HL-60 (cell line): Measurements from ENCODE around the gene ZNF408.
"Not testable (repeated sequence)": the region's sequence is repeated elsewhere in the genome, so short reads cannot be mapped to it uniquely, and the experiment has no call there.

Experiments
- DNase-seq, 2 experiments: peaks; one replicate each; pipeline ENCODE4 v3.0.0-alpha.2; 2010 to 2020; ENCODE audit warnings: low read depth in 1 of 2, low spot score in 1 of 2
- H3K27ac ChIP-seq: fragments of 250-450 bp; sonication (Bioruptor Pico); replicated peaks from 2 replicates; pipeline ENCODE4 v1.5.1; 2020; ENCODE audit warnings: mild to moderate bottlenecking, moderate library complexity
- H3K27me3 ChIP-seq: fragments of 250-450 bp; sonication (Bioruptor Pico); 2 replicates; pipeline ENCODE4 v1.5.1; 2021; ENCODE audit warnings: mild to moderate bottlenecking, moderate library complexity; ENCODE audit not compliant: insufficient read depth, poor library complexity, severe bottlenecking
- H3K4me3 ChIP-seq: replicated peaks from 2 replicates; pipeline ENCODE4 v1.5.1; 2011; ENCODE audit warnings: mild to moderate bottlenecking, control low read depth, low read length; ENCODE audit not compliant: insufficient read depth
- GABPA ChIP-seq: IDR thresholded peaks from 2 replicates; pipeline ENCODE4 v1.6.1; 2012; ENCODE audit warnings: low read depth
- POLR2AphosphoS5 ChIP-seq: IDR thresholded peaks from 2 replicates; pipeline ENCODE4 v1.6.1; 2012; ENCODE audit warnings: low read depth
- SPI1 ChIP-seq: IDR thresholded peaks from 2 replicates; pipeline ENCODE4 v1.6.1; 2012; ENCODE audit warnings: low read depth, mild to moderate bottlenecking, borderline replicate concordance
- TF ChIP-seq, protein P1 (sequence below): IDR thresholded peaks from 2 replicates; pipeline ENCODE4 v1.6.1; 2012; ENCODE audit warnings: low read depth; ENCODE audit not compliant: insufficient replicate concordance
- TF ChIP-seq, protein P2 (sequence below): IDR thresholded peaks from one replicate; pipeline ENCODE4 v1.5.1; 2011; ENCODE audit warnings: low read length, control low read depth, inconsistent platforms; ENCODE audit not compliant: insufficient read depth

Gene ZNF408

DNA sequence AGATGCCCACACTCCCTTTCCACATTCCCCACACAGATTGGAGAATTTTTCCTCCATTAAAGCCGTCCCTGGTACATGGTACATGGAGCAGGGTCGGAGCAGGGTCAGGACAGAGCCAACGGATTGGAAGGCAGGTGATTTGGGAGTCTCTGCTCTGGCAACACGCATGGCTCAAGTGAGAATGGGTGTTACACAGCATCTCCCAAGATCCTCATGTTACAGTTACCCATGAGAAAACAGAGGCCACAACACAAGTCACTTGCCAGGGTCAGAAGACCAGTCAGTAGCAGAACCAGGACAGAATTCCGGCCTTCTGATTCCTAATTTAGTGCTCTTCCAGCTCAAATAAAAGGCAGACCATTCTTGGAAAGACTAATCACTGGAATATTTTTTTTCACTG lies 10.5 kb downstream of the ZNF408 start:
- TF ChIP-seq, protein P1, sequence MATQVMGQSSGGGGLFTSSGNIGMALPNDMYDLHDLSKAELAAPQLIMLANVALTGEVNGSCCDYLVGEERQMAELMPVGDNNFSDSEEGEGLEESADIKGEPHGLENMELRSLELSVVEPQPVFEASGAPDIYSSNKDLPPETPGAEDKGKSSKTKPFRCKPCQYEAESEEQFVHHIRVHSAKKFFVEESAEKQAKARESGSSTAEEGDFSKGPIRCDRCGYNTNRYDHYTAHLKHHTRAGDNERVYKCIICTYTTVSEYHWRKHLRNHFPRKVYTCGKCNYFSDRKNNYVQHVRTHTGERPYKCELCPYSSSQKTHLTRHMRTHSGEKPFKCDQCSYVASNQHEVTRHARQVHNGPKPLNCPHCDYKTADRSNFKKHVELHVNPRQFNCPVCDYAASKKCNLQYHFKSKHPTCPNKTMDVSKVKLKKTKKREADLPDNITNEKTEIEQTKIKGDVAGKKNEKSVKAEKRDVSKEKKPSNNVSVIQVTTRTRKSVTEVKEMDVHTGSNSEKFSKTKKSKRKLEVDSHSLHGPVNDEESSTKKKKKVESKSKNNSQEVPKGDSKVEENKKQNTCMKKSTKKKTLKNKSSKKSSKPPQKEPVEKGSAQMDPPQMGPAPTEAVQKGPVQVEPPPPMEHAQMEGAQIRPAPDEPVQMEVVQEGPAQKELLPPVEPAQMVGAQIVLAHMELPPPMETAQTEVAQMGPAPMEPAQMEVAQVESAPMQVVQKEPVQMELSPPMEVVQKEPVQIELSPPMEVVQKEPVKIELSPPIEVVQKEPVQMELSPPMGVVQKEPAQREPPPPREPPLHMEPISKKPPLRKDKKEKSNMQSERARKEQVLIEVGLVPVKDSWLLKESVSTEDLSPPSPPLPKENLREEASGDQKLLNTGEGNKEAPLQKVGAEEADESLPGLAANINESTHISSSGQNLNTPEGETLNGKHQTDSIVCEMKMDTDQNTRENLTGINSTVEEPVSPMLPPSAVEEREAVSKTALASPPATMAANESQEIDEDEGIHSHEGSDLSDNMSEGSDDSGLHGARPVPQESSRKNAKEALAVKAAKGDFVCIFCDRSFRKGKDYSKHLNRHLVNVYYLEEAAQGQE = no peak
- TF ChIP-seq SPI1 = no peak
- TF ChIP-seq, protein P2, sequence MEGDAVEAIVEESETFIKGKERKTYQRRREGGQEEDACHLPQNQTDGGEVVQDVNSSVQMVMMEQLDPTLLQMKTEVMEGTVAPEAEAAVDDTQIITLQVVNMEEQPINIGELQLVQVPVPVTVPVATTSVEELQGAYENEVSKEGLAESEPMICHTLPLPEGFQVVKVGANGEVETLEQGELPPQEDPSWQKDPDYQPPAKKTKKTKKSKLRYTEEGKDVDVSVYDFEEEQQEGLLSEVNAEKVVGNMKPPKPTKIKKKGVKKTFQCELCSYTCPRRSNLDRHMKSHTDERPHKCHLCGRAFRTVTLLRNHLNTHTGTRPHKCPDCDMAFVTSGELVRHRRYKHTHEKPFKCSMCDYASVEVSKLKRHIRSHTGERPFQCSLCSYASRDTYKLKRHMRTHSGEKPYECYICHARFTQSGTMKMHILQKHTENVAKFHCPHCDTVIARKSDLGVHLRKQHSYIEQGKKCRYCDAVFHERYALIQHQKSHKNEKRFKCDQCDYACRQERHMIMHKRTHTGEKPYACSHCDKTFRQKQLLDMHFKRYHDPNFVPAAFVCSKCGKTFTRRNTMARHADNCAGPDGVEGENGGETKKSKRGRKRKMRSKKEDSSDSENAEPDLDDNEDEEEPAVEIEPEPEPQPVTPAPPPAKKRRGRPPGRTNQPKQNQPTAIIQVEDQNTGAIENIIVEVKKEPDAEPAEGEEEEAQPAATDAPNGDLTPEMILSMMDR = no peak
- no peak for TF ChIP-seq GABPA
- TF ChIP-seq POLR2AphosphoS5 = no peak
- no peak overlapping the region for H3K4me3 ChIP-seq
- DNase-seq = no peak
- H3K27me3 ChIP-seq = no peaks in the 10 kb centered on the region
- no peak overlapping the region for H3K27ac ChIP-seq

DNA sequence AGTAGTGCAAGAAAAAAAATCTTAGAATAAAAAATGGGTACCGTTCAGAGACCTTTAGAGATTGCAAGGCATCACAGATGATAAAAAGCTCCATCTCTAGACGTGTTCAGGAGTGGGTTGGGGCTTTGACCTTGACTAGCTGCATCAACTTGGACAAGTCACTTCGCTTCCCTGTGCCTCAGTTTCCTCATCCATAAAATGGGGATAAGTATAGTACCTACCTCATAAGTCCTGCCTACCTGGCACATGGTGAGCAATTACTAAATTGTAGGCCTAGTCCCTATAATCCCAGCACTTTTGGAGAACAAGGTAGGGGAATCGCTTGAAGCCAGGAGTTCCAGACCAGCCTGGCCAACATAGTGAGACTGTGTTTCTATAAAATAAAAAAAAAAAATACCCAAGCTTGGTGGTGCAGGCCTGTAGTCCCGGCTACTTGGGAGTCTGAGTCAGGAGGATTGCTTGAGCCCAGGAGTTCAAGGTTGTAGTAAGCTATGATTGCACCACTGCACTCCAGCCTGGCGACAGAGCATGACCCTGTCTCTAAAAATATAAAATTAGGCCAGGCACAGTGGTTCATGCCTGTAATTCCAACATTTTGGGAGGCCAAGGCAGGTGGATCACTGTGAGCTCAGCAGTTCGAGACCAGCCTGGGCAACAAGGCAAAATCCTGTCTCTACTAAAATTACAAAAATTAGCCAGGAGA lies 12.2 kb downstream of the ZNF408 start:
- no peak overlapping the region for H3K27ac ChIP-seq
- H3K4me3 ChIP-seq = no peak overlapping the region
- no peaks in the 10 kb centered on the region for H3K27me3 ChIP-seq
- DNase-seq = no peak
- TF ChIP-seq, protein P1 = no peak
- TF ChIP-seq, protein P2 = no peak
- TF ChIP-seq SPI1 (no peak), POLR2AphosphoS5 (no peak), GABPA (no peak)

DNA sequence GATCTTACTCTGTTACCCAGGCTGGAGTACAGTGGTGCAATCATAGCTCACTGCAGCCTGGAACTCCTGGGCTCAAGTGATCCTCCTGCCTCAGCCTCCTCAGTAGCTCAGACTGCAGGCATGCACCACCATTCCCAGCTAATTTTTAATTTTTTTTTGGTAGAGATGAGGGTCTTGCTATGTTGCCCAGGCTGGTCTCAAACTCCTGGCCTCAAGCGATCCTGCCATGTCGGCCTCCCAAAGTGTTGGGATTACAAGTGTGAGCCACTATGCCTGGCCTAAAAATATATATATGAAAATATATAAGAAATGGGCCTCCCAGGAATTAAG lies 17.0 kb downstream of the ZNF408 start:
- H3K27me3 ChIP-seq, DNase-seq, H3K27ac ChIP-seq, H3K4me3 ChIP-seq: not testable (repeated sequence)

DNA sequence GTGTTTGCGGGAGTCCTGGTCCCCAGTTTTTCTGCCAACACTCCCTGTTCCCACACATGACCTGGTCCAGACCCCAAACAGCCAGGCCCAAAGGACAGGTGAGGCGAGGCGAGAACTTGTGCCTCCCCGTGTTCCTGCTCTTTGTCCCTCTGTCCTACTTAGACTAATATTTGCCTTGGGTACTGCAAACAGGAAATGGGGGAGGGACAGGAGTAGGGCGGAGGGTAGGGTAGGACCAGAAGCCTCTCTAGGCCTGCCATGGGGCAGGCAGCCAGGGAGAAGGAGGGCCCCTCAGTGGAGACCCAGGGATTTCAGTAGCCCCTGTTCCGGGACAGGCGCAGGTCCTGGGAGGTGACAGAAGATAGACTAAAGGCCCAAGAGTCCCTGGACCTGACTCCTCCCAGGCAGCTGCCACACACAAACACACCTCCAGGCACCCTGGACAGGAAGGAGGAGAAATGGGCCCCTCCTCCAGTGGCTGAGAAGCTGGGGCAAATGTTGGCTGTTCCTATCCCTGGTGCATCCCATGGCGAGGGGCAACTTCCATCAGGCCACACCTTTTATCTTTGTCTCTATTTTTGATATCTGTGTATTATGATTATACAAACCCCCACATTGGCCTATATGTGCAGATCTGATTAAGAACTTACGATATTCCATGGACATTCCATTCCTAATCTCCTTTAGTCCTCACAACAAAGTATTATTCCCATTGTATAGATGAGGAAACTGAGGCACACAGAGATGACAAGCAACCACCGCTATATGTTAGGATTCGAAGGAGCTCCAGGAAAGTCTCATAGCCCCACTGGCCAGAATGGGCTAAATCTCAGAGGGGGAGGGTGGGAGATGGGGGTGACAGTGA lies 17.6 kb downstream of the ZNF408 start:
- Histone ChIP-seq H3K27ac (no peak overlapping the region), H3K4me3 (no peak overlapping the region), H3K27me3 (no peaks in the 10 kb centered on the region)
- no peak for DNase-seq
- TF ChIP-seq, protein P1 = no peak
- TF ChIP-seq, protein P2 = no peak
- TF ChIP-seq SPI1 = no peak
- no peak for TF ChIP-seq POLR2AphosphoS5
- TF ChIP-seq GABPA = no peak
